Muscle of leg (tissue), 11 donors: ENCODE data around the gene OR4B1. TPM values are rescaled to one million over a fixed set of nuclear protein-coding genes. Genes with fewer than 3 reads are reported as not detected.

ENCODE experiments used
- DNase-seq: peaks from one replicate; pipeline ENCODE4 v3.0.0; 2013
- H3K27ac ChIP-seq: one replicate; pipeline ENCODE4 v1.5.1; 2013; ENCODE audit warnings: mild to moderate bottlenecking, low read length, control low read depth
- H3K27me3 ChIP-seq: one replicate; pipeline ENCODE4 v1.6.1; 2013; ENCODE audit warnings: low read length; ENCODE audit not compliant: control insufficient read depth, insufficient read depth
- H3K36me3 ChIP-seq: one replicate; pipeline ENCODE4 v1.6.1; 2013; ENCODE audit warnings: low read length; ENCODE audit not compliant: control insufficient read depth, insufficient read depth
- H3K4me1 ChIP-seq: one replicate; pipeline ENCODE4 v1.6.1; 2013; ENCODE audit warnings: low read length; ENCODE audit not compliant: control insufficient read depth, insufficient read depth
- H3K4me3 ChIP-seq: one replicate; pipeline ENCODE4 v1.5.1; 2013; ENCODE audit warnings: low read length, control low read depth
- H3K9me3 ChIP-seq: replicated peaks from 2 replicates; pipeline ENCODE4 v1.6.1; 2013; ENCODE audit warnings: low read depth, low read length; ENCODE audit not compliant: control insufficient read depth
- WGBS: methylation state at CpG from one replicate; pipeline ENCODE4 v1.1.5; 2013; ENCODE audit warnings: missing lambda C conversion rate; ENCODE audit not compliant: insufficient coverage; 5-methylcytosine and 5-hydroxymethylcytosine counted together
- polyA plus RNA-seq, 8 donors: library from polyadenylated mRNA; unstranded; fragments of 120-200 nt; gene quantifications; one replicate each; pipeline versions ENCODE4 v1.2.1 to v1.2.3, GENCODE V29; 2013; ENCODE audit warnings: inconsistent platforms in 1 of 8, low replicate concordance in 1 of 8; ENCODE audit not compliant: insufficient read length in 8 of 8, insufficient read depth in 1 of 8
- total RNA-seq: library from RNA; stranded (reverse); fragments of 120-200 nt; gene quantifications from one replicate; pipeline ENCODE4 v1.2.4, GENCODE V29; 2013

Gene OR4B1
- total and polyA plus RNA-seq, 9 donors: not detected

DNA sequence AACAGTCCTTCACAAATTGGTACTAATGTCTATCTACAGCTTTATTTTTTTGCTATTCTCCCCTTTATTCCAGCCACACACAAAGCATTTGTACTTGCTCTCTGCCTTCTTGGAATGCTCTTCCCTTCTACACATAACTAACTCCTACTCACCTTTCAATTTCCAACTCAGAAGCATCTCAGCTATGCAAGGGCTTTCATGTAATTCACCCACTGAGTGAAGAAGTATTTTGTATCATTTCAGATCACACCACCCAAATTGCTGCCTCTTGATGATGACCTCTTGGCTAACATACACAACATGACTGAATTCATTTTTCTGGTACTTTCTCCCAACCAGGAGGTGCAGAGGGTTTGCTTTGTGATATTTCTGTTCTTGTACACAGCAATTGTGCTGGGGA is 28.2 kb downstream of the OR4B1 start, which contains the start of gene OR4X2:
Gene OR4X2 (plus strand): TSS at position 301 of the 400 bp plus-strand sequence. CDS start 0 bp downstream, at position 301.
- H3K4me3 ChIP-seq: no peak within 1 kb of the TSS
- H3K4me1 ChIP-seq: no peaks in the 10 kb centered on the region
- no peaks in the 10 kb centered on the region for H3K27me3 ChIP-seq
- H3K36me3 ChIP-seq: no peaks in the 10 kb centered on the region
- DNase-seq: no peak
- no peak within 1 kb of the TSS for H3K27ac ChIP-seq
- peaks cover 36% of the 10 kb centered on the region for H3K9me3 ChIP-seq

DNA sequence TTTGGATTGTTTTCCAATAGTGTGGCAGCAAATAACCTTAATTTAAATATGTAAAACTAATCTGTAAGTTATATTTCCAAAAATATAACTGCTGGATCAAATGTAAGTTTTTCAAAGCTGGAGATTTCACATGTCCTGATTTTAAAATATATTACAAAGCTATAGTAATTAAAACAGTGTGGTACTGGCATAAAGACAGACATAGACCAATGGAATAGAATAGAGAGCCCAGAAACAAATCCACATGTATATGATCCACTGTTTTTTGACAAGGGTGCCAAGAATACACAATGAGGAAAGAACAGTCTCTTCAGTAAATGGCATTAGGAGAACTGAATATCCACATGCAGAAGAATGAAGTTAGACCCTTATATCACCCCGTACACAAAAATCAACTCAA is 32.3 kb downstream of the OR4B1 start:
- no CpG with 5 or more reads among the region's 1 CpG for WGBS
- Histone ChIP-seq H3K9me3 (peaks cover 19% of the 10 kb centered on the region), H3K4me1 (no peaks in the 10 kb centered on the region)

DNA sequence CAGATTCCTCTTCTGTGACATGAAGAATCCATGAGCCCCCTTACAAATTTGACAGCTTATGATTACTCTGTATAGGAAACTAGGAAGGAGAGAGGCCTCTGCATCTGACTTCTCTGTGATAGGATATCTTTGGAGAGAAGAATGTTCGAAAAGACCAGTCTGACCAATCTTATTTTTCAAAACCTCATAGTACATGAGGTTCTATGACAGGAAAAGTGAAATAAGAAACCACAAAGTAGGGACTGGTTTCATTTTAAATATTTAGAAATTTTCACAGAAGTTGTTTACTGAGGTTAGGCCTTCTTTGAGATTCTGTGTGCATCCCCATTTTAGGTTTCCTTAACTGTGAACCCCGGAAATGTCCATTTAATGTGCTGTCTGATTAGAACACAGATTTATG is 45.0 kb downstream of the OR4B1 start:
- no CpG with 5 or more reads among the region's 2 CpGs for WGBS
- DNase-seq: no peak
- Histone ChIP-seq H3K4me1 (no peaks in the 10 kb centered on the region), H3K27me3 (no peaks in the 10 kb centered on the region), H3K27ac (no peak overlapping the region), H3K4me3 (no peak overlapping the region), H3K36me3 (no peaks in the 10 kb centered on the region), H3K9me3 (peaks cover 14% of the 10 kb centered on the region)

More for the DNA sequence above, 32.3 kb downstream of the OR4B1 start:
- Histone ChIP-seq H3K4me3 (no peak overlapping the region), H3K27me3 (no peaks in the 10 kb centered on the region), H3K27ac (no peak overlapping the region), H3K36me3 (no peaks in the 10 kb centered on the region)
- DNase-seq: no peak

DNA sequence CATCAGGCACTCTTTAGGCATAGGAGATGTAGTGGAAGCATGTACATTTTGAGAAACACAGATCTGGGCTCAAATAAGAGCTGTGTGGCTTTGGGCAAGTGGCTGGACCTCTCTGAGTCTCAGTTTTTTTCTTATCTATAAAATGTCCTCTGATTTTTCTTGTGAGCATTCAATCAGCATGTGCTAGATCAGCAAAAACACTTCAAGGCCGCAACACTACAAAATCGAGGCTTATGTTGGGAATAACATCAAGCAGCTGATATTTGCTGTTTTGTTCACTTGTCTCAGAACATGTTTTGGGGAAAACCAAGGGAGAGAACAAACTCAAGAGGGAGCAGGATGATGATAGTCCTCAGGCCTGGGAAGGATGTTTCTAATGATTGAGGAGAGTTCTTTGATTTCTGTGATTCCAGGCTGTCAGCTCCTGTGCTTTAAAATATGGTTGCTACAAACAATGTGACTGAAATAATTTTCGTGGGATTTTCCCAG is 46.9 kb downstream of the OR4B1 start, which contains the start of gene OR4X1:
Gene OR4X1 (plus strand): TSS at position 439 of the 489 bp plus-strand sequence. CDS start 0 bp downstream, at position 439.
- no CpG with 5 or more reads among the region's 3 CpGs for WGBS
- H3K9me3 ChIP-seq: peaks cover 16% of the 10 kb centered on the region
- H3K4me1 ChIP-seq: no peaks in the 10 kb centered on the region
- no peaks in the 10 kb centered on the region for H3K36me3 ChIP-seq
- H3K27ac ChIP-seq: no peak within 1 kb of the TSS
- DNase-seq: no peak
- H3K4me3 ChIP-seq: no peak within 1 kb of the TSS
- no peaks in the 10 kb centered on the region for H3K27me3 ChIP-seq

Other genes with a start within 250 kb of the OR4B1 start
- 3.6 TPM for gene PTPRJ, start 236.3 kb upstream of the OR4B1 start, total RNA-seq
- 1 to 10 TPM; 2.9 to 6.0 (median 3.6) TPM for gene PTPRJ, start 236.3 kb upstream of the OR4B1 start, polyA plus RNA-seq
- gene OR4X2, start 28.3 kb downstream of the OR4B1 start, total RNA-seq: not detected
- not detected for gene OR4X2, start 28.3 kb downstream of the OR4B1 start, polyA plus RNA-seq
- gene OR4X1, start 47.1 kb downstream of the OR4B1 start, total RNA-seq: not detected
- gene OR4X1, start 47.1 kb downstream of the OR4B1 start, polyA plus RNA-seq: not detected
- not detected for gene OR4S1, start 89.4 kb downstream of the OR4B1 start, total RNA-seq
- gene OR4S1, start 89.4 kb downstream of the OR4B1 start, polyA plus RNA-seq: not detected
- not detected for gene OR4C3, start 108.1 kb downstream of the OR4B1 start, total RNA-seq
- gene OR4C3, start 108.1 kb downstream of the OR4B1 start, polyA plus RNA-seq: not detected
- gene OR4C5, start 149.7 kb downstream of the OR4B1 start, total RNA-seq: not detected
- not detected for gene OR4C5, start 149.7 kb downstream of the OR4B1 start, polyA plus RNA-seq